Transverse colon (tissue), 4 donors: Measurements from ENCODE around the gene PGGHG. TPM values are rescaled to one million over a fixed set of nuclear protein-coding genes. Genes with fewer than 3 reads are reported as not detected.
"Not testable (repeated sequence)": the region's sequence is repeated elsewhere in the genome, so short reads cannot be mapped to it uniquely, and the experiment has no call there.

Source experiments
- DNase-seq: peaks from one replicate; pipeline ENCODE4 v3.0.0-alpha.2; 2019
- H3K27ac ChIP-seq, 4 donors: fragments of 200-600 bp; sonication (generic); 2 replicates each; pipeline ENCODE4 v1.5.1; 2016 to 2018; ENCODE audit warnings: inconsistent platforms in 4 of 4
- H3K27me3 ChIP-seq: fragments of 200-600 bp; sonication (generic); 2 replicates; pipeline ENCODE4 v1.5.1; 2017; ENCODE audit warnings: inconsistent platforms
- H3K36me3 ChIP-seq, 4 donors: fragments of 200-600 bp; sonication (generic); 2 replicates each; pipeline ENCODE4 v1.5.1; 2017 to 2019; ENCODE audit warnings: inconsistent platforms in 4 of 4
- H3K4me1 ChIP-seq, 4 donors: fragments of 200-600 bp; sonication (generic); 2 replicates each; pipeline ENCODE4 v1.5.1; 2017 to 2020; ENCODE audit warnings: inconsistent platforms in 4 of 4
- H3K4me3 ChIP-seq, 4 donors: fragments of 200-600 bp; sonication (generic); 1 replicate in 1 of 4; 2 replicates in 3 of 4; pipeline versions ENCODE4 v1.5.1 to v1.6.1; 2017 to 2019; ENCODE audit warnings: inconsistent platforms in 4 of 4
- H3K9me3 ChIP-seq, 2 donors: fragments of 200-600 bp; sonication (generic); 2 replicates each; pipeline ENCODE4 v1.5.1; 2017 to 2019; ENCODE audit warnings: inconsistent platforms in 2 of 2
- EP300 ChIP-seq: sonication (generic); formaldehyde crosslinking; IDR thresholded peaks from one replicate; pipeline ENCODE4 v1.6.1; 2017; ENCODE audit warnings: antibody characterized with exemption, low read depth
- POLR2A ChIP-seq: fragments of 450-650 bp; IDR thresholded peaks from one replicate; pipeline ENCODE4 v1.6.1; 2016; ENCODE audit warnings: antibody characterized with exemption, mild to moderate bottlenecking, moderate library complexity
- POLR2AphosphoS5 ChIP-seq, 3 donors: sonication (generic); formaldehyde crosslinking; IDR thresholded peaks; one replicate each; pipeline ENCODE4 v1.6.1; 2016; ENCODE audit warnings: antibody characterized with exemption in 3 of 3
- WGBS, 2 donors: methylation state at CpG; one replicate each; pipeline ENCODE4 v1.1.5; 2018; ENCODE audit warnings: low coverage in 1 of 2; 5-methylcytosine and 5-hydroxymethylcytosine counted together
- in situ Hi-C, 4 donors: fragments of 200-750 bp; cut with MboI; loops; one replicate each; pipeline versions ENCODE4 v1.15.0 to v1.15.1; 2017; ENCODE audit warnings: low sequenced_read_pairs in 3 of 4, low pct_ligation_motif_present in 1 of 4, low pct_unique_long_range_greater_than_20kb in 1 of 4
- intact Hi-C: fragments of 100-400 bp; cut with DNase I; formaldehyde crosslinking; loops from one replicate; pipeline ENCODE4 v1.15.1; 2023; ENCODE audit warnings: low total_unique reads
- total RNA-seq, 4 donors: library from RNA; depleted of rRNA; stranded (reverse); fragments of >200 nt; gene quantifications; one replicate each; pipeline ENCODE4 v1.1.0, GENCODE V29; 2016
- TF ChIP-seq, protein P1 (sequence below), 5 experiments: fragments of 200-600 bp in 3 of 5; fragments of 450-650 bp in 2 of 5; sonication (generic) in 3 of 5; IDR thresholded peaks; 1 replicate in 2 of 5; 2 replicates in 3 of 5; pipeline ENCODE4 v1.5.1; 2016 to 2017; ENCODE audit warnings: antibody characterized with exemption in 5 of 5, inconsistent platforms in 3 of 5, mild to moderate bottlenecking in 2 of 5, moderate library complexity in 1 of 5

PGGHG gene
- total RNA-seq, 4 donors from 2014 or later: 15.4 to 117 (median 30.8) TPM

GRCh38 chr11:324156-324555, 35.2 kb downstream of the PGGHG start:
- WGBS, 2 donors: 58 to 60% methylated on average over 11 of the region's 11 CpGs
- no peak for DNase-seq
- Histone ChIP-seq H3K4me3 (no peak overlapping the region), H3K4me1 (peaks cover 27 to 44% (median 36%) of the 10 kb centered on the region in 4 donors), H3K27me3 (no peaks in the 10 kb centered on the region), H3K9me3 (no peaks in the 10 kb centered on the region), H3K27ac (peak overlapping the region; percentile 80 to 87 (median 86)), H3K36me3 (no peaks in the 10 kb centered on the region)
- in situ Hi-C loops (no loop called here), intact Hi-C loops (no loop called here)
- TF ChIP-seq POLR2A (no peak), POLR2AphosphoS5 (IDR thresholded peaks at IDR 0.05) (no peak), EP300 (no peak)
- TF ChIP-seq, protein P1, sequence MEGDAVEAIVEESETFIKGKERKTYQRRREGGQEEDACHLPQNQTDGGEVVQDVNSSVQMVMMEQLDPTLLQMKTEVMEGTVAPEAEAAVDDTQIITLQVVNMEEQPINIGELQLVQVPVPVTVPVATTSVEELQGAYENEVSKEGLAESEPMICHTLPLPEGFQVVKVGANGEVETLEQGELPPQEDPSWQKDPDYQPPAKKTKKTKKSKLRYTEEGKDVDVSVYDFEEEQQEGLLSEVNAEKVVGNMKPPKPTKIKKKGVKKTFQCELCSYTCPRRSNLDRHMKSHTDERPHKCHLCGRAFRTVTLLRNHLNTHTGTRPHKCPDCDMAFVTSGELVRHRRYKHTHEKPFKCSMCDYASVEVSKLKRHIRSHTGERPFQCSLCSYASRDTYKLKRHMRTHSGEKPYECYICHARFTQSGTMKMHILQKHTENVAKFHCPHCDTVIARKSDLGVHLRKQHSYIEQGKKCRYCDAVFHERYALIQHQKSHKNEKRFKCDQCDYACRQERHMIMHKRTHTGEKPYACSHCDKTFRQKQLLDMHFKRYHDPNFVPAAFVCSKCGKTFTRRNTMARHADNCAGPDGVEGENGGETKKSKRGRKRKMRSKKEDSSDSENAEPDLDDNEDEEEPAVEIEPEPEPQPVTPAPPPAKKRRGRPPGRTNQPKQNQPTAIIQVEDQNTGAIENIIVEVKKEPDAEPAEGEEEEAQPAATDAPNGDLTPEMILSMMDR (IDR thresholded peaks at IDR 0.05): no peak

GRCh38 chr11:324593-325517, 35.9 kb downstream of the PGGHG start:
- TF ChIP-seq POLR2AphosphoS5 (IDR thresholded peaks at IDR 0.05): peak in 1 of 3 donors; percentile 23
- DNase-seq, intact Hi-C loops, H3K9me3 ChIP-seq, H3K36me3 ChIP-seq, H3K4me3 ChIP-seq, H3K27me3 ChIP-seq, in situ Hi-C loops: not testable (repeated sequence)
- peaks cover 27 to 39% (median 36%) of the 10 kb centered on the region in 4 donors for H3K4me1 ChIP-seq
- H3K27ac ChIP-seq: peak overlapping the region; percentile 80 to 87 (median 86)
- WGBS, 2 donors: 61 to 67% methylated on average over 17 to 26 of the region's 34 CpGs

DNA sequence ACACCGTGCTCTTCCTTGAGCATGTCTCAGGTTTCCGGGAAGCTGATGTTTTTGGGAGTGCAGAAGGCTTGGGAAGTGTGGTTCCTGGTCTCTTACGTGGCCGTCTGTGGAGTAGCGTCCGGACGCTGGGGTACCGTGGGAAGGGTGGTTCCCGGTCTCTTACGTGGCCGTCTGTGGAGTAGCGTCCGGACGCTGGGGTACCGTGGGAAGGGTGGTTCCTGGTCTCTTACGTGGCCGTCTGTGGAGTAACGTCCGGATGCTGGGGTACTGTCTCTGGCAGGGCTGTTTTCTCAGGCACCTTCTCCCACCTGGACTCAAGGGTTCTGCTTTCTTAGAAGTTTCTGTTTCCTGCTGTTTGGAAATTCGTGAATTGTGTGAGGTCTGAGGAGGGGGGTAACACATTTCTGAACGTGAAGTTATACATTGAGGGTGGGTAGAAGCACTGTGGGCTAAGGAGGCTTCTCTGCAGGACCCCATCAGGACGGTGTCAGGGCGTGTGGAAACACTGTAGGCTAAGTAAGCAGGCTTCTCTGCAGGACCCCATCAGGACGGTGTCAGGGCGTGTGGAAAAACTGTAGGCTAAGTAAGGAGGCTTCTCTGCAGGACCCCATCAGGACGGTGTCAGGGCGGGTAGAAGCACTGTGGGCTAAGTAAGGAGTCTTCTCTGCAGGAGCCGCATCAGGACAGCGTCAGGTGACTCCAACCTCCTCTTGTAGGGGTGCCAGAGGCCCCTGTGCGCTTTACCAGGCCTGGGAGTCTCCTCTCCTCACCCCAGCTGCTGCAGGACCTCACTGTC, 37.1 kb downstream of the PGGHG start:
- Histone ChIP-seq H3K4me3 (no peak overlapping the region), H3K4me1 (peaks cover 27 to 38% (median 34%) of the 10 kb centered on the region in 4 donors), H3K27ac (peak overlapping the region; percentile 80 to 87 (median 84)), H3K27me3 (no peaks in the 10 kb centered on the region), H3K9me3 (no peaks in the 10 kb centered on the region), H3K36me3 (no peaks in the 10 kb centered on the region)
- in situ Hi-C loops (no loop called here), intact Hi-C loops (no loop called here)
- TF ChIP-seq EP300 (no peak), POLR2A (no peak), POLR2AphosphoS5 (IDR thresholded peaks at IDR 0.05) (no peak)
- TF ChIP-seq, protein P1 (IDR thresholded peaks at IDR 0.05): no peak
- WGBS, 2 donors: 82 to 91% methylated on average over 17 to 30 of the region's 30 CpGs
- no peak for DNase-seq

- Histone ChIP-seq H3K4me3 (no peak overlapping the region), H3K27me3 (no peaks in the 10 kb centered on the region), H3K36me3 (no peaks in the 10 kb centered on the region), H3K4me1 (peaks cover 27 to 38% (median 34%) of the 10 kb centered on the region in 4 donors), H3K27ac (peak overlapping the region; percentile 80 to 87 (median 84)), H3K9me3 (no peaks in the 10 kb centered on the region)
- WGBS, 2 donors: 75% methylated on average over 6 of the region's 6 CpGs; no CpG with 5 or more reads in 1 of the 2 donors
- no peak for DNase-seq
- intact Hi-C loops (no loop called here), in situ Hi-C loops (no loop called here)
- TF ChIP-seq POLR2A (no peak), POLR2AphosphoS5 (IDR thresholded peaks at IDR 0.05) (no peak)
Measured at GRCh38 chr11:326592-326841, 37.6 kb downstream of the PGGHG start.
